AG04450 (cell line): ENCODE data around the gene SLC15A5. TPM values are rescaled to one million over a fixed set of nuclear protein-coding genes. Genes with fewer than 3 reads are reported as not detected.

Source experiments
- CTCF ChIA-PET: fragments of 300-600, 350-600 bp; formaldehyde crosslinking; extraction: SDS; loops from one replicate; lab custom pipeline; 2022; ENCODE audit warnings: antibody characterized with exemption, inconsistent platforms; lab: Charles Lee
- POLR2A ChIA-PET: fragments of 350-600 bp; formaldehyde crosslinking; extraction: SDS; loops from one replicate; lab custom pipeline; 2021; ENCODE audit warnings: antibody characterized with exemption, inconsistent platforms; lab: Yijun Ruan, JAX
- DNase-seq: peaks from one replicate; pipeline ENCODE4 v3.0.0-alpha.2; 2011; ENCODE audit warnings: low read depth, low spot score
- H3K27ac ChIP-seq: one replicate; pipeline ENCODE4 v1.5.1; 2012; ENCODE audit warnings: low read depth, low read length, control low read depth
- H3K27me3 ChIP-seq: one replicate; pipeline ENCODE4 v1.6.0; 2012; ENCODE audit warnings: low read length; ENCODE audit not compliant: control insufficient read depth, insufficient read depth
- H3K4me3 ChIP-seq: 2 replicates; pipeline ENCODE4 v1.5.1; 2011; ENCODE audit warnings: mild to moderate bottlenecking, low read depth, low read length, control low read depth
- H3K9me3 ChIP-seq: 2 replicates; pipeline ENCODE4 v1.5.1; 2012; ENCODE audit warnings: low read length; ENCODE audit not compliant: control insufficient read depth, insufficient read depth
- polyA plus RNA-seq: library from polyadenylated mRNA; depleted of rRNA; stranded (reverse); fragments of >200 nt; gene quantifications from 2 replicates; pipeline ENCODE4 v1.2.3, GENCODE V29; 2011
- TF ChIP-seq, protein P1 (sequence below): IDR thresholded peaks from 2 replicates; pipeline ENCODE4 v1.5.1; 2011; ENCODE audit warnings: low read depth, low read length, control low read depth, inconsistent platforms

Gene SLC15A5
- polyA plus RNA-seq, 1 experiment = 0.02 TPM

GRCh38 chr12:16168078-16168477 is 109.4 kb downstream of the SLC15A5 start:
- H3K27ac ChIP-seq = no peak overlapping the region
- no peak for DNase-seq
- ChIA-PET POLR2A (no interaction called here), CTCF (interaction anchor here (1.0 to 1.7 kb wide), 2 partner anchors 8 to 1475 kb away, joined by 3 to 4 read pairs; no protein-coding TSS in a partner anchor)
- no peaks in the 10 kb centered on the region for H3K27me3 ChIP-seq
- no peaks in the 10 kb centered on the region for H3K9me3 ChIP-seq
- no peak overlapping the region for H3K4me3 ChIP-seq
- TF ChIP-seq, protein P1, sequence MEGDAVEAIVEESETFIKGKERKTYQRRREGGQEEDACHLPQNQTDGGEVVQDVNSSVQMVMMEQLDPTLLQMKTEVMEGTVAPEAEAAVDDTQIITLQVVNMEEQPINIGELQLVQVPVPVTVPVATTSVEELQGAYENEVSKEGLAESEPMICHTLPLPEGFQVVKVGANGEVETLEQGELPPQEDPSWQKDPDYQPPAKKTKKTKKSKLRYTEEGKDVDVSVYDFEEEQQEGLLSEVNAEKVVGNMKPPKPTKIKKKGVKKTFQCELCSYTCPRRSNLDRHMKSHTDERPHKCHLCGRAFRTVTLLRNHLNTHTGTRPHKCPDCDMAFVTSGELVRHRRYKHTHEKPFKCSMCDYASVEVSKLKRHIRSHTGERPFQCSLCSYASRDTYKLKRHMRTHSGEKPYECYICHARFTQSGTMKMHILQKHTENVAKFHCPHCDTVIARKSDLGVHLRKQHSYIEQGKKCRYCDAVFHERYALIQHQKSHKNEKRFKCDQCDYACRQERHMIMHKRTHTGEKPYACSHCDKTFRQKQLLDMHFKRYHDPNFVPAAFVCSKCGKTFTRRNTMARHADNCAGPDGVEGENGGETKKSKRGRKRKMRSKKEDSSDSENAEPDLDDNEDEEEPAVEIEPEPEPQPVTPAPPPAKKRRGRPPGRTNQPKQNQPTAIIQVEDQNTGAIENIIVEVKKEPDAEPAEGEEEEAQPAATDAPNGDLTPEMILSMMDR = no peak

GRCh38 chr12:16166563-16167470 is 110.7 kb downstream of the SLC15A5 start:
- Histone ChIP-seq H3K4me3 (no peak overlapping the region), H3K27me3 (no peaks in the 10 kb centered on the region), H3K27ac (no peak overlapping the region), H3K9me3 (no peaks in the 10 kb centered on the region)
- POLR2A ChIA-PET = no interaction called here
- no peak for DNase-seq
- TF ChIP-seq, protein P1 = no peak
- CTCF ChIA-PET = interaction anchor here (0.6 to 1.9 kb wide), 6 partner anchors 184 to 1476 kb away, joined by 3 to 8 read pairs (median 4); no protein-coding TSS in a partner anchor

- Histone ChIP-seq H3K4me3 (no peak overlapping the region), H3K27me3 (no peaks in the 10 kb centered on the region), H3K27ac (no peak overlapping the region), H3K9me3 (no peaks in the 10 kb centered on the region)
- POLR2A ChIA-PET = no interaction called here
- peak; percentile 2 for DNase-seq
- TF ChIP-seq, protein P1 = peak; percentile 61
- CTCF ChIA-PET = interaction anchor here (0.6 to 1.9 kb wide), 5 partner anchors 125 to 1477 kb away, joined by 3 to 8 read pairs (median 4); no protein-coding TSS in a partner anchor
These were observed 112.0 kb downstream of the SLC15A5 start for GRCh38 chr12:16165506-16165905.

- Histone ChIP-seq H3K27ac (no peak overlapping the region), H3K9me3 (no peaks in the 10 kb centered on the region), H3K4me3 (no peak overlapping the region), H3K27me3 (no peaks in the 10 kb centered on the region)
- POLR2A ChIA-PET = no interaction called here
- no peak for DNase-seq
- CTCF ChIA-PET = no interaction called here
- TF ChIP-seq, protein P1 = no peak
These were observed 113.6 kb downstream of the SLC15A5 start for GRCh38 chr12:16163901-16164300.

DNA sequence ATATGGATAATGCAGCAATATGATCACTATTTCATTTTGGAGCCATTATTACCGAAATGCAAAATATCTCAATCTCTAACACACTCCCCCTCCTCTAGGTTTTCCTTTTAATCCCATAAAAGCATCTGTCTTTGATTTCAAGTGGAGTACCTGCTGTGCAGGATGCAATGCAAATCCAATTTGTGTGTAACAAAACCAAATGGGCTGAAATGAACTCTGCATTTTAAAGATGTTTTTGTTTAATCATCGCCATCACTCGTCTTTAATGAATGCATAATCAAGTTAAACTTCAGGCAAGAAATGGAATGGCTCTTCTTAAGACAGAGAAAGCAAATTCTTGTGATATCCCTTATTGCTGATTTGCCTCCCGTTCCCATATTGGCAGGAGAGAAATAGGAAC is 114.3 kb downstream of the SLC15A5 start:
- CTCF ChIA-PET = no interaction called here
- no peak for DNase-seq

More for the DNA sequence above, 114.3 kb downstream of the SLC15A5 start:
- TF ChIP-seq, protein P1 = no peak
- Histone ChIP-seq H3K27ac (no peak overlapping the region), H3K4me3 (no peak overlapping the region), H3K9me3 (no peaks in the 10 kb centered on the region), H3K27me3 (no peaks in the 10 kb centered on the region)
- POLR2A ChIA-PET = no interaction called here
